ENCODE results near the gene ZC3H10.

GRCh38 chr12:56103066-56103711 is 14.9 kb upstream of the ZC3H10 start:
- TF ChIP-seq CREB1 (CRISPR knock-in tag; IDR thresholded peaks at IDR 0.05), result no peak
- TF ChIP-seq CTCF (IDR thresholded peaks at IDR 0.05), result no peak
- TF ChIP-seq ZNF121 (CRISPR knock-in tag; IDR thresholded peaks at IDR 0.05), result peak; percentile 55; the same call in 1 of the 2 replicates
- no peak for TF ChIP-seq STAT6 (CRISPR knock-in tag; conservative IDR thresholded peaks at IDR 0.05; ENCODE audit: low read depth)

All from WTC11 (cell line).